GM19372 (cell line): Measurements from ENCODE around the gene EPB41L2.
"Not testable (repeated sequence)": the region's sequence is repeated elsewhere in the genome, so short reads cannot be mapped to it uniquely, and the experiment has no call there.

Experiments used
- ATAC-seq: cut with Tn5 transposase; IDR thresholded peaks from one replicate; pipeline ENCODE4 v1.9.1; 2021; ENCODE audit warnings: mild to moderate bottlenecking, low read depth, moderate library complexity; ENCODE audit not compliant: unreplicated experiment

EPB41L2 gene

GRCh38 chr6:131038597-131039344 lies 24.3 kb downstream of the EPB41L2 start:
- ATAC-seq = no peak

- no peak for ATAC-seq
These were observed 25.7 kb downstream of the EPB41L2 start for GRCh38 chr6:131037194-131037897.

GRCh38 chr6:131036601-131037000 lies 26.4 kb downstream of the EPB41L2 start:
- no peak for ATAC-seq

- ATAC-seq = no peak
These were observed 26.9 kb downstream of the EPB41L2 start for GRCh38 chr6:131036143-131036542.

- no peak for ATAC-seq
These were observed 27.5 kb downstream of the EPB41L2 start for GRCh38 chr6:131035582-131035981.

- ATAC-seq = no peak
These were observed 29.4 kb downstream of the EPB41L2 start for GRCh38 chr6:131033631-131034030.

- ATAC-seq = peak; percentile 81
These were observed 33.3 kb downstream of the EPB41L2 start for GRCh38 chr6:131029626-131030297.

GRCh38 chr6:131027326-131027725 lies 35.7 kb downstream of the EPB41L2 start:
- ATAC-seq = no peak

GRCh38 chr6:131026243-131026642 lies 36.8 kb downstream of the EPB41L2 start:
- ATAC-seq = no peak

- ATAC-seq = no peak
These were observed 38.5 kb downstream of the EPB41L2 start for GRCh38 chr6:131024565-131024964.

GRCh38 chr6:131023834-131024504 lies 39.1 kb downstream of the EPB41L2 start:
- no peak for ATAC-seq

- ATAC-seq = no peak
These were observed 40.4 kb downstream of the EPB41L2 start for GRCh38 chr6:131022691-131023090.

GRCh38 chr6:131017962-131018361 lies 45.1 kb downstream of the EPB41L2 start:
- ATAC-seq = no peak

- no peak for ATAC-seq
These were observed 47.3 kb downstream of the EPB41L2 start for GRCh38 chr6:131015630-131016263.

GRCh38 chr6:131015025-131015591 lies 47.9 kb downstream of the EPB41L2 start:
- no peak for ATAC-seq

- no peak for ATAC-seq
These were observed 48.8 kb downstream of the EPB41L2 start for GRCh38 chr6:131014080-131014776.

- no peak for ATAC-seq
These were observed 49.5 kb downstream of the EPB41L2 start for GRCh38 chr6:131013495-131013894.

GRCh38 chr6:131009790-131010189 lies 53.3 kb downstream of the EPB41L2 start:
- no peak for ATAC-seq

- not testable (repeated sequence) for ATAC-seq
These were observed 54.1 kb downstream of the EPB41L2 start for GRCh38 chr6:131008965-131009364.
